GM21576 (cell line): ENCODE data around the gene IZUMO1R.
"Not testable (repeated sequence)": the region's sequence is repeated elsewhere in the genome, so short reads cannot be mapped to it uniquely, and the experiment has no call there.

ENCODE experiments used
- ATAC-seq: cut with Tn5 transposase; IDR thresholded peaks from one replicate; pipeline ENCODE4 v1.9.1; 2021; ENCODE audit warnings: mild to moderate bottlenecking, moderate library complexity; ENCODE audit not compliant: unreplicated experiment

IZUMO1R gene

DNA sequence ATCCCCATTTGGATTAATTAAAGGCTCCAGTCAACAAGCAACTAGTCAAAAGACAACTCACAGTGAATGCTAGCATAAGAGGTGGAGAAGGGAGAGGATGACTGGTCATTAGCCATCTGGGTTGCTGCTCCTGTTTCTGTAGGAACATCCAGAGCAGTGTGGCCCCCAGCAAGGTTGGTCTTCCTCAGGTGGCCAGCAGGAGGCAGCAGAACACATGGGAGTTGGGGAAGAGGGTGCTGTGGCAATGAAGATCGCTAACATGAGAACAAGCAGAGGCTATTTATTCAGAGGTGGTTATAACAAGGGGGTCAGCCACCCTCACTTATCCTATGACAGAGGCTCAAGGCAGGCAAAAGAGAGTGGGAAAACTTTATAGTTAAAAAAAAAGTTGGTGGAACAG, 21.3 kb downstream of the IZUMO1R start:
- ATAC-seq: peak; percentile 80

GRCh38 chr11:94326947-94327346, 22.6 kb downstream of the IZUMO1R start:
- ATAC-seq: no peak

DNA sequence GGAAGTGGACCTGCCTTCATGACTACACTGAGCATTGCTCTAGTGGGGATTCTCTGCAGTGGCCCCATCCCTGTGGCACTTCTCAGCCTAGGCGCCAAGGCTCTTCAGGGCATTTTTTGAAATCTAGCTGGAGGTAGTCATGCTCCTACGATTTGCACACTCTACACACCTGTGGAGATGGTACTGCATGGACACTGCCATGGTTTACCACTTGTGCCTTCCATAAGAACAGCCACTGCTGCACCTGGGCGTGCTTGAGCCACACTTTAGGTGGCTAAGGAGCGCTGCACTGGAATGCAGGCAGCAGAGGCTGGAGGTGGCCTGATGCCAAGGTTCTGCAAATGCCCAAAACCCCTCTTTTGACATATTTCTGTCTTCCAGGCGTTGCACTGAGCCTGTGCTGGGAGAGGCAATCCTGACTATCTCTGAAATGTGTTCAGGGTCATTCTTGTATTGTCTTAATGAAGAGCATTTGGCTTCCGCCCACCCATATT, 24.3 kb downstream of the IZUMO1R start:
- no peak for ATAC-seq

GRCh38 chr11:94329501-94329900, 25.1 kb downstream of the IZUMO1R start:
- ATAC-seq: no peak

- ATAC-seq: no peak
Measured at GRCh38 chr11:94330789-94331188, 26.4 kb downstream of the IZUMO1R start.

- no peak for ATAC-seq
Measured at GRCh38 chr11:94332814-94333213, 28.4 kb downstream of the IZUMO1R start.

DNA sequence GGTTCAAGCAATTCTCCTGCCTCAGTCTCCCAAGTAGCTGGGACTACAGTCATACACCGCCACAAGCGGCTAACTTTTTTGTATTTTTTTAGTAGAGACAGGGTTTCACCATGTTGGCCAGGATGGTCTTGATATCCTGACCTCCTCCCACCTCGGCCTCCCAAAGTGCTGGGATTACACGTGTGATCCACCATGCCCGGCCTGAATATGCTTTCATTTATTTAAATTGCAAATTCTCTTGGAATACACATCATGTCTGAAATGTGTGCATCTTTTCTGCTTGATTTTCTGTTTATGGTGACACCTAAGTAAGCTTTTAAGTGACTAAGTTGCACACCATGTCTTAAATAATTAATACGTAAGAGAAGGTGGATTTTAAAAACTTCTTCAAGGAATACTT, 31.7 kb downstream of the IZUMO1R start:
- ATAC-seq: no peak

DNA sequence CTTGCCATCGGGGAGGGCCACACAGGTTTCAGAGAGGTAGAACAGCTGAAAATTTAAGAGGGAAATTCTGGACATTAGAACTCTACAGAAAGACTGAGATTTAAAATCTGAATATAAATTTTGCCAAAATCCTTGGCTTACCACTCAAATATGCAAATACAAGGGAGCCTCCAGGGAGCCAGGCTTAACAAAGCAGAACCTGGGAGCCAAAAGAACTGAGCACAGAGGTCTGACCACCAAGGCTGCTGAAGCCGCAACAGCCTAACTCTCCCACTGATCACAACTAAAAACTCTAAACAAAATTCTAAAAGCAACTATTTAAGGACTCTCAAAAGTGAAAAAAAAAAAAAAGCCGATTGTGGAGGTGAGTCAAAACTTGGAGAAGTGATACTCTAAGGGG, 34.3 kb downstream of the IZUMO1R start:
- no peak for ATAC-seq

- no peak for ATAC-seq
Measured at GRCh38 chr11:94342250-94342649, 37.9 kb downstream of the IZUMO1R start.

DNA sequence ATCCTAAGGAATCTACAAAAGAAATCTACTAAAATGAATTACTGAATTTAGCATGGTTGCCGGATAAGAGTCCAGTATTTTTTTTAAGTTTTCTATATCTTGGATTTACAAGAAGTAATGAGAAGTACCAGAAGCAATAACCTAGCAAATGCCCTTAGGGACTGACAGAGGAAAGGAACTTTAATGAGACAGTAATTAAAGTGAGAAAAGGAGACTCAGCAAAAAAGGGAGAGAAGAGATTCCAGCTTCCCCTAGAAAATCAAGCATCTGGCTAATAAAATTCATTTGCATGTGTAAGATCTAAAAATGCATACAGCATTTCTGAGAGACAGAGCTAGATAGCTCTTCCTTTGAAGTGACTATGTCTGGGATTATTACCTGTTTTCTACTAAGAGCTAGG, 39.1 kb downstream of the IZUMO1R start:
- no peak for ATAC-seq

- not testable (repeated sequence) for ATAC-seq
Measured at GRCh38 chr11:94346311-94346710, 41.9 kb downstream of the IZUMO1R start.

DNA sequence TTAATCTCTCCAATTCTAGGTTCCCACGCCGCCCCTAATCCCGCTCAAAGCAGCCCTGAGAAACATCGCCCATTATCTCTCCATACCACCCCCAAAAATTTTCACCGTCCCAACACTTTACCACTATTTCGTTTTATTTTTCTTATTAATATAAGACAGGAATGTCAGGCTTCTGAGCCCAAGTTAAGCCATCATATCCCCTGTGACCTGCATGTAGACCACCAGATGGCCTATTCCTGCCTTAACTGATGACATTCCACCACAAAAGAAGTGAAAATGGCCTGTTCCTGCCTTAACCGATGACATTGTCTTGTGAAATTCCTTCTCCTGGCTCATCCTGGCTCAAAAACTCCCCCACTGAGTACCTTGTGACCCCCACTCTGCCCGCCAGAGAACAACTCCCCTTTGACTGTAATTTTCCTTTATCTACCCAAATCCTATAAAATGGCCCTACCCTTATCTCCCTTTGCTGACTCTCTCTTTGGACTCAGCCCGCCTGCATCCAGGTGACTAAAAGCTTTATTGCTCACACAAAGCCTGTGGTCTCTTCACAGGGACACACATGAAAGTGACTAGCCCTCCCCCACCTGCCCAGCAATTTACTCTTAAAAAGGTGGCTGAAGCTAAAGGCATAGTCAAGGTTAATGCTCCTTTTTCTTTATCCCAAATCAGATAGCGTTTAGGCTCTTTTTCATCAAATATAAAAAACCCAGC, 46.6 kb downstream of the IZUMO1R start:
- not testable (repeated sequence) for ATAC-seq
